ENCODE data around the gene ATP8A1. TPM values are rescaled to one million over a fixed set of nuclear protein-coding genes. Genes with fewer than 3 reads are reported as not detected.
"Not testable (repeated sequence)": the region's sequence is repeated elsewhere in the genome, so short reads cannot be mapped to it uniquely, and the experiment has no call there.

The ATP8A1 gene
- total RNA-seq, 1 experiment from 2014 or later: 0.29 TPM

DNA sequence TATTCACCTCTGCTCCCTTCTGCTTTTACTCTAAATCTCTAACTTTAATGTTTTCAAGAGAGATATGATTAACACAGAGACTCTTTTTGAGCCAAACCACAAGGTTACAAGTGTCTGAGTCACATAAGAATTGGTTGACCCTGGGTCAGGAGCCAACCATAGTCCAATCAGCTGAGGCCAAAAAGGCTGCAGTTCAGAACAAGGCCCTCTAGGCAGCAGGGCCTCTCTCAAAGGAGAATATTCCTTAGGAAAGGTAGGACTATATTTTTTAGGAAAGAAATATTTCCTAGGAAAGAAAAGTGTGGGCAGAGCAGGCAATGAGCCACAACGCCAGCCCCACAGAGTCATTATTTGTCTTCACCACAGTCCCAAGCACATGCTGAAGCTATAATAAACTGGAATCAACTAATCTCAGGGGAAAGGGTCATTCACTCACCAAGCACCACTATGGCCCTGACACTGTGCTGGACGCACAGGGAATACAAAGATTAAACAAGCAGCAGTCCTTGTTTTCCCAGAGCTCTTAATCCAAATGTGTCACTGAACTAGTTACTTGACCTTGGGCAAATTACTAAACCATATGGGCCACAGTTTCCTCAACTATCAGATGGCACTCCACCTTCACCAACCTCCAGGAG is 2.2 kb downstream of the ATP8A1 start:
- in situ Hi-C loops (cut with HindIII; ENCODE audit: low pct_unique_long_range_greater_than_20kb, low sequenced_read_pairs): no loop called here
- DNase-seq (ENCODE audit: low read depth, low spot score): no peak

DNA sequence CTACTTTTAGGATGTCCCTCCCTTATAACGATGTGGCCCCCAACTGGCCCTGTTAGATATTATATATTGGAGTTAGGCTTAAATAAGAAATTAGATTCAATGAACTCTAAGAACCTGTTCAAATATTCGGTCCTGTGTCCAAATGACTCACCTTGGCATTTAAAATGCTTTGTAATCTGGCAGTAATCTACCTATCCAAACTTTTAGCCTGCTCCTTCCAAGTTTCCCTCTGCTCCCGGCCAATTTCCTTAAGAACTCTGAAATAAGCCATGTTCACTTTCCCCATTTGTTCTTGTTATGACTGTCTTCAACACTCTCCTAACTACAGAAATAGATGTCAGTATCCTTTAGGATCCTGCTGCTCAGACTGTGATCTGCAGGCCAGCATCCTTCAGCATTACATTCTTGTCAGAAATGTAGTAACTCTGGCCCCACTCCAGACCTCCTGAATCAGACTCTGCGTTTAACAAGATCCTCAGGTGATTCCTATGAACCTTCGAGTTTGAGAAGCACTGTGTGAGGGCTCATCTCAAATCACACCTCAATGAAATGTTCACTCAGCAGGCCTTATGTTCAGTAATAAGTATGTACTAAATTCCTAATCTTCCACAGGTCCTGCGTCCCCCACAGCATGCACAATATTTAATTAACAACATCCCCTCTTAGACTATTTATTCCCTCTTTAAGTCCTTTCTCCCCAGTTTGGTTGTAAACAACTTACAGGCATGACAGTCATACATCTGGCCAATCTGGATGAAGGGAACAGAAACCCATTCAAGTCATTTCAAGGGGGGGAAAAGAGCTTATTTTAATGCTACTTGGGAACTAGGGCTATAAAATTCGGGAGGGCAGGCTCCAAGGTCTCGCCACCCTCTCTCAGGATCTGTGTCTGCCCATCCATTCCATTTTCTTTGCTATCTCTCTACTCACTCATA is 3.0 kb downstream of the ATP8A1 start:
- in situ Hi-C loops (cut with HindIII; ENCODE audit: low pct_unique_long_range_greater_than_20kb, low sequenced_read_pairs): no loop called here
- no peak for DNase-seq (ENCODE audit: low read depth, low spot score)

DNA sequence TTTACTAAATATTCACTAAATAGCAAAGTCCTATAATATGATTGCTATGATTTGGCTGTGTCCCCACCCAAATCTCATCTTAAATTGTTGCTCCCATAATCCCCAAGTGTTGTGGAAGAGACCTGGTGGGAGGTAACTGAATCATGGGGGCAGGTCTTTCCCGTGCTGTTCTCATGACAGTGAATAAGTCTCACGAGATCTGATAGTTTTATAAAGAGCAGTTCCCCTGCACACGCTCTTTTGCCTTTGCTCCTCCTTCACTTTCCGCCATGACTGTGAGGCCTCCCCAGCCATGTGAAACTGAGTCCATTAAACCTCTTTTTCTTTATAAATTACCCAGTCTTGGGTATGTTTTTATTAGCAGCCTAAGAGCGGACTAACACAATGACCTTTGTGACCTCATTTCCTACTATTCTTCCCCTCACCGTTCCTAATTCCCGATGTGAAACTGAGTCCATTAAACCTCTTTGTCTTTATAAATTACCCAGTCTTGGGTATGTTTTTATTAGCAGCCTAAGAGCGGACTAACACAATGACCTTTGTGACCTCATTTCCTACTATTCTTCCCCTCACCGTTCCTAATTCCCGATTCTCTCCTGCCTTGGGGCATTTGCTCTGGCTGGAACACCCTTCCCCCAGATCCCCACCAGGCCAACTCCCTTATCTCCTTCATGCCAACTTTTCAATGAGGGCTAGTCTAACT is 4.2 kb downstream of the ATP8A1 start:
- in situ Hi-C loops (cut with HindIII; ENCODE audit: low pct_unique_long_range_greater_than_20kb, low sequenced_read_pairs); DNase-seq (ENCODE audit: low read depth, low spot score): not testable (repeated sequence)

DNA sequence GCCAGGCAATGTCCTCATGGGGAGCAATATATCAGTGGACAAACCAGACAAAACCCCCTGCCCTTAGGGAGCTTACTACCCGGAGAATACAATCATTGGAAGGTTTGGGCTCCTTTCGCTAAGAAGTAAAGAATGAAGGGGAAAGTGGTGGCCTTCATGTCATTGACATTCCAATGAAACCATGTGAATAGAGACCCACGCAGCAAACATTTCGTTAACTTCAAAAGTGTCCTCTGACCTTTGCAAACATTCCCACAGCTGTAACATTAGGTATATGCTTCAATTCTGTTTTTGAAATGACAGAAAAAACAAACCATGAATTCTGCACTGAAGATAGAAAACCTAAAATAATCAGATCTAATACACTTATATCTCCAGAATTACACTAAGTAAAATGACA is 7.0 kb downstream of the ATP8A1 start:
- in situ Hi-C loops (cut with HindIII; ENCODE audit: low pct_unique_long_range_greater_than_20kb, low sequenced_read_pairs): no loop called here
- DNase-seq (ENCODE audit: low read depth, low spot score): no peak

DNA sequence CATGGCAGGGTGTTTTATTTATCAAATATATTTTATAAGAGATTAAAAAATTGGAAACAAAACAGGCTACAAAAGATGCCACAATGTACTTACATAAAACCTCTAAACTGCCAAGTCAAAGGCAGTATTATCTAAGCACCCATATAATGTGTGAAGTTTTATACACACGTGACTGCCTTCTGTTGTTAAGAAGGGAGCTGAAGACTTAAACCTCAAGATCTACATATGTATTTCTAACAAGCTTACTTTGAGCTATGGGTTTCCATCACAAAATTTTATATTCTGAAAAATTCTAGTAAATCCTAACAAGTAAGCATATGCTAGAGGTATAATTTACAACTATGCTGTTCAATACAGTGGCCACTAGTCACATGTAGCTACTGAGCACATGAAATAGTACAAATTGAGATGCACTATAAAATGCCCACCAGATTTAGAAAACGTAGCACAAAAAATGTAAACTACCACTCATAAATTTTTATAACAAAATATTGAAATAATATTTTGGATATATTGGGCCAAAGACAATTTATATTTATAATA is 9.8 kb downstream of the ATP8A1 start:
- in situ Hi-C loops (cut with HindIII; ENCODE audit: low pct_unique_long_range_greater_than_20kb, low sequenced_read_pairs): no loop called here
- no peak for DNase-seq (ENCODE audit: low read depth, low spot score)

DNA sequence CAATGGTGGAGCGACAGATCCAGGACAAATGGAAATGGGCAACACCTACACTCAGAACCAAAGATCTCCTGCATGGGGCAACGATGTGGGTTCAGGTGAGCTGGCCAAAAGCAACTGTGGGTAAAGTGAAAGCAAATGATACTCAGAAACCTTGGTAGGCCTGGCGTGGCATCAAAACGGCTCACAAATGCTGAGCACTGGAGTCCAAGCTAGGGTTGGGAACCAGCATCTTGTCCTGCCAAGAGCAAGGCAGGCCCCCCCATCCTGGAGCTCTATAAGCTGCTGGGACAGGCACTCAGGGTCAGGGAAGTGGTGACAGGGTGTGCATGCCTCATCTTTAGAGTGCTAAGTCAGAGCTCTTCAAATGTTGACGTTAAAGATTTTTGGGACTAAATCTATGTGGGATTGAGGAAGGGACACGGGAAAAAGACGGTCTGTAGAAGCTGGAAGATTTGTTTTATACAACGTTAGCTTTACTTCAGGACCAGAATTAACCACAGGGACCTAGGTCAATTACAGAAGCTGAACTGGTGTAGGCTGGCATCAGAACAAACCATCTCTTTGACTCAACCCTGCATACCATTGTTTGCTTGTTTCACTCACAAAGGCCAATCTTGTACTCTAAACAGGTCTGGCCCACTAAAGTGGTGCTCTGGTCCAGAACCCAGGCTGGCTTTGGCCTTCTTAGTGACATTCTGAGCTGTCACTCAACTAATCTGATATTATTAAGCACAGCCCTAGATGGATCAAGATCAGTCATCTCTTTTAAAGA is 10.7 kb downstream of the ATP8A1 start:
- DNase-seq (ENCODE audit: low read depth, low spot score): no peak
- in situ Hi-C loops (cut with HindIII; ENCODE audit: low pct_unique_long_range_greater_than_20kb, low sequenced_read_pairs): no loop called here

DNA sequence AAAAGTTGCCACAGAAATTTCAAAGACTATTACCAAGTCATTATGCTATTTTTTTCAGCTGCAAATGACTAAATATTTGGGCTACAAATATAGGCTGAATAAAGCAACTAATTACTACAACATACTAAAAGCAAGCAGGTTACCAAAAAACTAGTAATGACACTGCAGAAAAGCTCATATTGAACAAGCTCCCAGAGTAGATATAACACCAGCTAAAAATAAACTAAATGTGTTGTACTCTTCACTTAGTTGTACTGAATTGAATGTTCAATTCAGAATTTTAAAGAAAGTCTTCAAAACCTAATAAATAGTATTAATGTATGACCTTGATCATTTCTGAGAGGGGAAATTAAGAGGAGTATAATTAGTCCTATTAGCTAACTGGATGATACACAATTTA is 12.0 kb downstream of the ATP8A1 start:
- no peak for DNase-seq (ENCODE audit: low read depth, low spot score)
- in situ Hi-C loops (cut with HindIII; ENCODE audit: low pct_unique_long_range_greater_than_20kb, low sequenced_read_pairs): no loop called here

DNA sequence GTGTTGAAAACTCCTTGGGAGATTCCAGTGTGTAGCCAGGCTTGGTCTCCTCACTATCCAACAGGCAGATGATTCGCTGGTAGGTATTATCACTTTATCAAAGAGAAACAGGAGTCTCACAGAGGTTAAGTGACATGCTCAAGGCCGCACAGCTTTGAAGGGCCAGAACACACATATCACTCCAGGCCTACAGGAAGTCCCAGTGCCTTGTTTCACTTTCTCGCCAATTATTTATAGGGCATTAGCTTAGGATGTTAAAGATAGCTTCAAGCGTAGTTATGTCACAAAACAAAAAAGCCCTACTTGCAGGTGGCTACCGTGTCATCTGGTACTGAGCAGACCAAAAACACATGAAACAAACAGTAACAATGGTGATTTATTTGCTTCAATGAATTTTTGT is 13.2 kb downstream of the ATP8A1 start:
- in situ Hi-C loops (cut with HindIII; ENCODE audit: low pct_unique_long_range_greater_than_20kb, low sequenced_read_pairs): no loop called here
- DNase-seq (ENCODE audit: low read depth, low spot score): no peak

DNA sequence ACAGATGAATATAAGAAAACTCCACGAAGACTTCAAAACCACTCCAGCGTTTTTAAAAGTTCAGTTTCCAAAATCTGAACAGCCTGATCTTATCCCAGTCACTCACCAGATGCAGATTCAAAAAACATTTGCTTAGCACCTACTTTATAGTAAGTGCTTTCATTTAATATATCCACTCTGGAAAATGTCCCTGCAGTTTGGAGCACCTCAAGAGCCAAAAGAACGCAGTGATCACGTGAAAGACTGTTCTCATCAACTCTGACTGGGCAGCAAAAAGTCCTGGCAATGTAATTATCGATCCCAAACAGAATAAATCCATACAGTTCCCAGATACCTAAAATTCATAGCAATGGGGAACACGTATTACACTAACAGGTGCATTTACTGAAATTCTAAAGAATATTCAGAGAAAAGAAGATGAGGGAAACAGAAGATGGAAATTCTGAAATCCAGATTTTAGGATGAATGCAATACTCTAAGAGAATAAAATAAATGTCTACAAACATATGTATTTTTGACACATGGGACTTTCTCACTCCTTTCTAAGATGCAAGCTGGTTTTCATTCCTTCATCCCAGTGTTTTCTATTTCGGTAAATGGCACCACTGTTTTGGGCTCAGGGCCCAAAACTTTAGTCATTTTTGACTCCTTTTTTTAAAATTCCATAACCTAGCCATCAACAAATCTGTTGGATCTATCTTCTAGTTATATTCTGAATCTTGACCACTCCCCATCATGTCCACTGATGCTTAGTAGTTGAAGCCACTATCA is 13.9 kb downstream of the ATP8A1 start:
- DNase-seq (ENCODE audit: low read depth, low spot score): no peak
- in situ Hi-C loops (cut with HindIII; ENCODE audit: low pct_unique_long_range_greater_than_20kb, low sequenced_read_pairs): no loop called here

DNA sequence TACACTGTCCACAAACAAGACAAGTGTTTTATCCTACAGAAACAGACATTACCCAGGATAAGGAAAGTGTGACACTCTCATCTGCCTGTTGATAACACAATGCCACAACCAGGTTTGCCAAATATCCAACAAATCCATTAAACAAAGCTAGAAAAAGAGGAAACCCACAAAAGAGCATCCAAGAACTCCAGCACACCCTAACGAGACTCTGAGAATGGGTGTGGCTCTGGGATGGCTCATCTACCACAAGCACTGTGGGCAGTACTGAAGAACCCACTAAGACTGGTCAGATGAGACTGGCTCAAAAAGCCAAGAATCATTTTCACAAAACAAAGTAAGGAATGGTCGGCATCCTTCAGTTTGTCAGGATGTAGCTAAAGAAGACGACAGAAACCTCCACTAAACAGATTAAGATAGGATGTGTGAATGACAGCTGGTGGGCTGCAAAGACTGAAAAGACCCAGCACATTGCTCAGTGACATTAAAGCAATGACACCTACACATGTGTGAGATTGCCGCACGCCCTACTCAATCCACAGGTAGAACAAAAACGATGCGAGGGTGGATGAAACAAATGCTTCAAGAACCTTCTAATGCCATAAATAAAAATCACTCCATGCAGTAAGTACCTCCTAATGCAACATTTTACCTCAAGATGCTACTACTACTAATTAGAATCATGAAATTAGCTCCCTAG is 14.7 kb downstream of the ATP8A1 start:
- in situ Hi-C loops (cut with HindIII; ENCODE audit: low pct_unique_long_range_greater_than_20kb, low sequenced_read_pairs): no loop called here
- no peak for DNase-seq (ENCODE audit: low read depth, low spot score)

DNA sequence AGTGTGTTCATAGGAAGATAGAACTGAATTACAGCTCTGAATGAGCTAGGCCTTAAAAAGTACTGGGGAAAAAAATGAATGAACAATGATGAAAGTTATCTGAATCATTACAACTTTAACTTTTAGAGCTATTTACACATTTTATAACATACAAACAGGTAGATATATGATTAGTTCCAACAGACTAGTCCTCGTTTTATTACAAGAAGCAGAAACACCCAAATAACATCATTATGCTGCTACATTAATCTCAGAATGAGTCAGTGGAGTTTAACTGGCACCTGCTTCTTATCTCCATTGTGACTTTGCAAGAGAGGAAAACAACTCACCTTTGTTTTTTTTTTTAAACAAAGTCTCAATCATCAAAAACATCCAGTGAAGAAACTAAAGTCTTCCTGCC is 15.2 kb downstream of the ATP8A1 start:
- in situ Hi-C loops (cut with HindIII; ENCODE audit: low pct_unique_long_range_greater_than_20kb, low sequenced_read_pairs): no loop called here
- no peak for DNase-seq (ENCODE audit: low read depth, low spot score)

DNA sequence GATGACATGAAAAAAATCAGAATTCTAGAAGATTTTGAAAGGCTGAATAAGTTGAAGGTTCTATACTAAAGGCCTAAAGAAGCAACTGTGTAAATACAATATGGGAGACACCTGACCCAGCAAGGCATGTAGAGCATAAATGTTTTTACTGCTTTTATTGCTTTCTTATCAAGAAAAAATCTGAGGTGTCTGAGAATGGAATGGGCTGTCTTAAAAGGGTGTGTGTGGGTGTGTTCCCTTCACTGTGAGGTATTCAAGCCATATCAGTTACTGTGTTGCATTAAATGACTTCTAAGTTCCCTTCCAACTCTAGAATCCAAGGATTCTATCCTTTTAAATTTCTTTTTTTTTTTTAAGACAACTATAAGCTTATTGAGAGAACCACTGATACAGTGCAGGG is 15.7 kb downstream of the ATP8A1 start:
- in situ Hi-C loops (cut with HindIII; ENCODE audit: low pct_unique_long_range_greater_than_20kb, low sequenced_read_pairs): no loop called here
- DNase-seq (ENCODE audit: low read depth, low spot score): no peak

DNA sequence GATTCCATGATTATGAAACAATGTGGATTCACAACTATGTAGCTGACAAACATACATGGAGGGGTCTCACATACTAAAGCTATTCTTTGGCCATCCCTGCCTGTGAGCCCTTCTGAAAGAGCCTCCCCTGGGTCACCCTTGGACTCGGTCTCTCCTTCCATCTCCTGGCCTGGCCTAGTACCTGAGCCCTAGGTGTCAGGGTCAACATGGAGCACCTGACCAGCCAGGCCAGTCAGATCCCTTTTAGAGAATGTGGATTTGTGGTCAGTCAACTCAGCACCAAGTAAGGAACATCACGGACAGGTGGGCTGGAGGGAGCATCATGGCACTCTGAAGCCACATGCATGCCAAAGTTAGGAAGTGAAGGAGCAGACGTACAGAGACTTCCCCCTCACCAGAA is 16.3 kb downstream of the ATP8A1 start:
- in situ Hi-C loops (cut with HindIII; ENCODE audit: low pct_unique_long_range_greater_than_20kb, low sequenced_read_pairs): no loop called here
- DNase-seq (ENCODE audit: low read depth, low spot score): no peak

DNA sequence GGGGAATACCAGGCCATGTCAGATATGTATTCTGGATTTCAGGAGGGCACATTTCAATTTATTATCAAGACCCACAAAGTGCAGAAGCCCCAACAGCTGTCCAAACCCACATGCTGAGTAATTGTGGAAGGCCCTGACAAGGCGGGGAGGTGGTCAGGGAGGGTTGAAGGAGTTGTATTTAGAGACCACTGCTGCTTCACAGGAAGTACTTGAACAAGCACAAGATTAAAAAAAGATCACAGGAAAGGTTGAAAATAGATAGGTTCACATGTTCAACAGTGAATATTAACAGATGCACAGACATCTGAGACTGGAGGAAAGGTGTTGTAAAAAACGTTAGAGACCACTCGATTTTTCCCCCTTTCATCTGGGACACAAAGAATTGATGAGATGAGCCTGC is 17.9 kb downstream of the ATP8A1 start:
- no peak for DNase-seq (ENCODE audit: low read depth, low spot score)
- in situ Hi-C loops (cut with HindIII; ENCODE audit: low pct_unique_long_range_greater_than_20kb, low sequenced_read_pairs): no loop called here

DNA sequence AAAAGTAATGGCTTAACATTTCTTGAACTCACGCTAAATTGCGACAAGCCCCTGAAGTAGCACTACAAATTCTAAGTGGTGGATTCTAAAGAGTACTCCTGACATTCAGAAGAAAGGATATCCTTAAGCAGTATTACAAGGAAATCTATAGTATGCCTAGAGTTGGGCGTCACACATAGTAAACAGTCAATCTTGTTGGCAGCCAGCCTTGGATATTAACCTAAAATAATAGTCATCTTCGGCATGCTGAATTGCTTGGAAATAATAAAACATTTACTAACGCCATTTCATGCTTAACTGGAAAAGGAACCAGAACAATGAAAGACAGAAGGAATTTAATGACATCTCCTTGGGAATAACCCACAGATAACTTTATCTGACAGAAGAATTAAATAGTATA is 18.6 kb downstream of the ATP8A1 start:
- in situ Hi-C loops (cut with HindIII; ENCODE audit: low pct_unique_long_range_greater_than_20kb, low sequenced_read_pairs): no loop called here
- DNase-seq (ENCODE audit: low read depth, low spot score): no peak

DNA sequence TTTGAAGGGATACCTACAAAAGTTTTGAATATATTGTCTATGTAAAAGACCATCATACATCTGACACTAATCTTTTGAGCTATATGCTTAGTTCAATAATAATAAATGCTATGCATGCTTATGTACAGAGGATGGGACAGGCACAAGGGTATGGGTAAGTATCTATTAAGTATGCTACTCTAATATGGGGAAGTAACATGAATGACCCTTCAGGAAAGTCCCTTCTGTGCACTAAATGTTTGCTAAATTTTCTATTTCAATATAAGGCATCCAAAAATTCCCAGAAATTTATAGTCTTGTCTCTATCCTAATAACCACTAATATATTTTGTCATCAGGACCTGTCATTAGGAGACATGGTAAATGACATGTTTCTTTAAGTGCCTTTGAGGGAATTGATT is 19.0 kb downstream of the ATP8A1 start:
- in situ Hi-C loops (cut with HindIII; ENCODE audit: low pct_unique_long_range_greater_than_20kb, low sequenced_read_pairs): no loop called here
- DNase-seq (ENCODE audit: low read depth, low spot score): no peak

Data from SK-MEL-5 (cell line).